HUES64 (cell line): ENCODE data around the gene CCDC158.

Experiments
- H3K27ac ChIP-seq: 2 replicates; pipeline ENCODE4 v1.7.0; 2013; ENCODE audit warnings: low read depth, low read length, inconsistent platforms
- H3K27me3 ChIP-seq: 2 replicates; pipeline ENCODE4 v1.6.1; 2013; ENCODE audit warnings: mild to moderate bottlenecking, low read length; ENCODE audit not compliant: insufficient read depth
- H3K36me3 ChIP-seq: 2 replicates; pipeline ENCODE4 v1.6.1; 2013; ENCODE audit warnings: mild to moderate bottlenecking, low read length; ENCODE audit not compliant: insufficient read depth
- H3K4me1 ChIP-seq: 2 replicates; pipeline ENCODE4 v1.6.1; 2013; ENCODE audit warnings: mild to moderate bottlenecking, low read length, moderate library complexity; ENCODE audit not compliant: insufficient read depth
- H3K4me3 ChIP-seq: 2 replicates; pipeline ENCODE4 v1.5.1; 2013; ENCODE audit warnings: mild to moderate bottlenecking, low read length, moderate library complexity
- H3K9ac ChIP-seq: 2 replicates; pipeline ENCODE4 v1.6.1; 2013; ENCODE audit warnings: mild to moderate bottlenecking, low read depth, low read length
- H3K9me3 ChIP-seq: 2 replicates; pipeline ENCODE4 v1.6.1; 2013; ENCODE audit warnings: low read depth, low read length; ENCODE audit not compliant: insufficient read depth
- WGBS: fragments of 150-250, 120-280 bp; methylation state at CpG from one replicate; pipeline ENCODE4 v1.1.7; 2013; ENCODE audit warnings: missing lambda C conversion rate; 5-methylcytosine and 5-hydroxymethylcytosine counted together

Gene CCDC158

DNA sequence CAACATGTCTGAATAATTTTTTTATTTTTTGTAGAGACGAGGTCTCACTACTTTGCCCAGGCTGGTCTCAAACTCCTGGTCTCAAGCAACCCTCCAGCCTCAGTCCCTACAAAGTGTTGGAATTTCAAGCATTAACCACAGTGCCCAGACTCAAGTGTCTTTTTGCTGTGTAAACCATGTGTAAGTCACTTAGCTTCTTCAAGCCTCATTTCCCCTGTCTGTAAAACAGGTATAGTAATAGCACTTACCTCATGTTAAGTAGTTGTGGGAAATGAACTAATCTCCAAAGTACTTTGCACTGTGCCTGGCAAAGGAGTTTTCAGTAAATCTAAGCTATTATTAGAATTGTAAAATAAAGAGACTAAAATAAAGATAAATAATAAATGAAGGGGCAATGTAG is 78.8 kb downstream of the CCDC158 start:
- Histone ChIP-seq H3K4me3 (no peak overlapping the region), H3K9me3 (no peaks in the 10 kb centered on the region), H3K9ac (no peak overlapping the region), H3K4me1 (no peaks in the 10 kb centered on the region), H3K27me3 (no peaks in the 10 kb centered on the region), H3K27ac (no peak overlapping the region), H3K36me3 (no peaks in the 10 kb centered on the region)
- WGBS: 92% methylated on average over 1 of the region's 1 CpG

DNA sequence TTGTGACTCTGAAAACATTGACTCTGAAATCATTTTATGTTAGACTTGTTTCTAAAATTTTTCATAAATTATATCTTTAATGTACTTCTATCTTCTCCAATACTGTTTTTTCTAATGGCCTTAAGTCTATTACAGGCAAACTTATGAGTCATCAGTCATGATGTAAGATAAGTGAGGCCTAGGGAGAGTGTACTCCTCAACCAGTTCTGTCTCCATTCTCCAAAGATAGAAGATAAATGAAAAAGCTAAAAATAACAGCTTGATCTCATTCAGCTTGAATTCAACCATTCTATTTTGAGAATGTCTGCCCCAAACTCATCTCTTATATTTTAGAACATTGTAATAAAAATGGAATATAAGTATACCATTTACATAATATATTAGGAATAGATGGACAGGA is 79.9 kb downstream of the CCDC158 start:
- H3K9ac ChIP-seq: no peak overlapping the region
- no peak overlapping the region for H3K27ac ChIP-seq
- no peak overlapping the region for H3K4me3 ChIP-seq
- H3K36me3 ChIP-seq: no peaks in the 10 kb centered on the region
- no peaks in the 10 kb centered on the region for H3K27me3 ChIP-seq
- no peaks in the 10 kb centered on the region for H3K4me1 ChIP-seq
- H3K9me3 ChIP-seq: no peaks in the 10 kb centered on the region

DNA sequence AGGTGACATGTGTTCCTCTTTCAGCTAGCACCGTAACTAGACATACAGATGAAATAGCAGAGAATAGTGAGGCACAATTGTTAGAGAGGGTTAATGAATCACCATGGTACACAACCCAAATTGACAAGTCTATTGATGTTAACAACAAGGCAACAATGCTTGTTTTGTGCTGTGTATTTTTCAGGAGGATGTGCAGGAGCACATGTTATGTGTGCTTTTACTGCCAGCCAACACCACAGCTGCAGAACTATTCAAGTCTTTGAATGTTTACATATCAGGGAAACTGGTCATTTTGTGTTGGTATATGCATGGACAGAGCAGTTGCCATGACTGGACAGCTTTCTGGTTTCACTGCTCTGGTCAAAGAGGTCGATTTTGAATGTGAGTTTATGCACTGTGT is 81.6 kb downstream of the CCDC158 start:
- Histone ChIP-seq H3K9me3 (no peaks in the 10 kb centered on the region), H3K9ac (no peak overlapping the region), H3K27ac (no peak overlapping the region), H3K27me3 (no peaks in the 10 kb centered on the region), H3K4me3 (no peak overlapping the region), H3K4me1 (no peaks in the 10 kb centered on the region), H3K36me3 (no peaks in the 10 kb centered on the region)
- 79% methylated on average over 2 of the region's 2 CpGs for WGBS

DNA sequence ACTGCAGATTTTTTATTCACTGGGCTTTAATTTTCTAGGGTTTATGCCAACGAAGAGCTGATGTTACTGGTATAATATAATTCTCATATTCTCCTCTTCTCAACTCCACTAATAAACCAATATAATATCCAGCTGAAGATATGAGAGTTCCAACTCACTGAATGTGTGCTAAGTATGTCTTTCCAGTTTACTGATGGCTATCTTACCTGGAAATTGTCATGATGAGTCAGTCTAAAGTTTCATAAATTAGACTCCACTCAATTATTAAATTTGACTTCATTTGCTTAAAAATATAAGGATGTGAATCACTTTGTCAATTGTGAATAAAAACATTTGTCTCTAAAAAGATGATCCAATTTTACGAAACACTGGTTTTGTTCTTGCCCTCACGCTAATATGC is 86.1 kb downstream of the CCDC158 start:
- H3K4me1 ChIP-seq: no peaks in the 10 kb centered on the region
- no peaks in the 10 kb centered on the region for H3K27me3 ChIP-seq
- no peak overlapping the region for H3K9ac ChIP-seq
- H3K4me3 ChIP-seq: no peak overlapping the region
- no peaks in the 10 kb centered on the region for H3K36me3 ChIP-seq
- H3K9me3 ChIP-seq: no peaks in the 10 kb centered on the region
- H3K27ac ChIP-seq: no peak overlapping the region
- 82% methylated on average over 1 of the region's 3 CpGs for WGBS

DNA sequence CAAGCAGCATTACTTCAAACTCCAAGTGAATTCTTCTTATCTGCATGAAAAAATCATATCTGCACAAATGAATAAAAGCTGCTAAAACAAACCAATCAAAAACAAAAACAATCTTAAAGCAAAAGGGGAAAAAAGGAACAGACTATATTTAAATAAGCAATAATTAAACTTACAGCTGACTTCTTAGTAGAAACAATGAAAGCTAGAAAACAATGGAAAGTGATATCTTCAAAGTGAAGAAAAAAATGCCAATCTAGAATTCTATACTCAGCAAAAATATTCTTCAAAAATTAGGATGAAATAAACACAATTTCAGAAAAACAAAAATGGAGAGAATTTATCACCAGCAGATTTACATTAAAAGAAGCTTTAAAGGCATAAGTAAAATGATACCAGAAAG is 94.4 kb downstream of the CCDC158 start:
- Histone ChIP-seq H3K4me3 (no peak overlapping the region), H3K36me3 (no peaks in the 10 kb centered on the region), H3K4me1 (no peaks in the 10 kb centered on the region), H3K27ac (no peak overlapping the region), H3K27me3 (no peaks in the 10 kb centered on the region), H3K9ac (no peak overlapping the region), H3K9me3 (peaks cover 30% of the 10 kb centered on the region; the same call in 1 of the 2 replicates)

DNA sequence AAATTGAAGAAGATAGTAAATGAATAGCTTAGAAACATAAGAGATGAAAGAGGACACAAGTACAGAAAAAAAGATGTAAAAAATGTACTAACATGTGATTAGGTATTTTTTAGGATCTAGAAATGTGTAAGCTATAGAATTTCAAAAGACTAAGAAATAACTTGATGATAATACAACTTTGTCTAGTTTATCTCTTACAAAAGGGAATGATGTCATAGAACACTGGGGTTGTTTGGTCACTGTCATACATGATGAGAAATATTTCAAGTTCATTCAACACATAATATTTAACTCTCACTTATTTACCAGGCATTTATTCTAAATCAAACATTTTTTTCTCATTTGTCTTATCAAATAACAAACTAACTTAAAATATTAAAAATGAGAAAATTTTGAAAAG is 95.9 kb downstream of the CCDC158 start:
- Histone ChIP-seq H3K9me3 (peaks cover 30% of the 10 kb centered on the region; the same call in 1 of the 2 replicates), H3K36me3 (no peaks in the 10 kb centered on the region), H3K27ac (no peak overlapping the region), H3K4me3 (no peak overlapping the region), H3K9ac (no peak overlapping the region), H3K27me3 (no peaks in the 10 kb centered on the region), H3K4me1 (no peaks in the 10 kb centered on the region)

DNA sequence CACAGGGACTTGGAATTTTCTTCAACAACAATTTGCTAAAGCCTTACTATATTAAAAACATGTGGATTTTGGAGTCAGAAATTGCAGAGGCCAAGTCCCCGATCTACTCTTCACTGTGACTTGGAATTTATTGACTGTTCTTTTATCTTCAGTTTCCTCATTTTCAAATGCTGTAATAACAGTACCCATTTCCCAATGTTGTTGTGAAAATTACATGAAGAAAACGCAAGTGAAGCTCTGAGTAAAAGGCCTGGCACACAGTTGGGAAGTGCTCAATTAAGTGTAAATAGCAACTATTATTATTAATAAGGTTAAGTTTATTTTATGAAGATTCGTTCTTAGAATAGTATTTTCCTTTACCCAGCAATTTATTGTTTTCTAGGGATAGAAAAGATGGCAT is 98.7 kb downstream of the CCDC158 start:
- Histone ChIP-seq H3K4me3 (no peak overlapping the region), H3K27ac (no peak overlapping the region), H3K9me3 (peaks cover 24% of the 10 kb centered on the region; the same call in 1 of the 2 replicates), H3K36me3 (no peaks in the 10 kb centered on the region), H3K4me1 (no peaks in the 10 kb centered on the region), H3K27me3 (no peaks in the 10 kb centered on the region), H3K9ac (no peak overlapping the region)
- 100% methylated on average over 1 of the region's 3 CpGs for WGBS

DNA sequence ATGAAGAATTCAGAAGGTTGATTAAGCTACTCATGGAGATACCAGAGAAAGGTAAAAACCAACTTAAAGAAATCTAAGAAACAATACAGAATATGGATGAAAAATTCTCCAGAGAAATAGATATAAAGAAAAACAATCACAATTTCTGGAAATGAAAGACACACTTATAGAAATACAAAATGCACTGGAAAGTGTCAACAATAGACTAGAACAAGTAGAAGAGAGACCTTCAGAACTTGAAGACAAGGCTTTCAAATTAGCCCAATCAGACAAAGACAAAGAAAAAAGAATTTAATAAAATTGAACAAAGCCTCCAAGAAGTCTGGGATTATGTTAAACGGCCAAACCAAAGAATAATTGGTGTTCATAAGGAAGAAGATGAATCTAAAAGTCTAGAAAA is 104.8 kb downstream of the CCDC158 start:
- Histone ChIP-seq H3K4me1 (no peaks in the 10 kb centered on the region), H3K9me3 (no peaks in the 10 kb centered on the region), H3K27ac (no peak overlapping the region), H3K27me3 (no peaks in the 10 kb centered on the region), H3K9ac (no peak overlapping the region), H3K4me3 (no peak overlapping the region), H3K36me3 (no peaks in the 10 kb centered on the region)
- 80% methylated on average over 1 of the region's 1 CpG for WGBS

DNA sequence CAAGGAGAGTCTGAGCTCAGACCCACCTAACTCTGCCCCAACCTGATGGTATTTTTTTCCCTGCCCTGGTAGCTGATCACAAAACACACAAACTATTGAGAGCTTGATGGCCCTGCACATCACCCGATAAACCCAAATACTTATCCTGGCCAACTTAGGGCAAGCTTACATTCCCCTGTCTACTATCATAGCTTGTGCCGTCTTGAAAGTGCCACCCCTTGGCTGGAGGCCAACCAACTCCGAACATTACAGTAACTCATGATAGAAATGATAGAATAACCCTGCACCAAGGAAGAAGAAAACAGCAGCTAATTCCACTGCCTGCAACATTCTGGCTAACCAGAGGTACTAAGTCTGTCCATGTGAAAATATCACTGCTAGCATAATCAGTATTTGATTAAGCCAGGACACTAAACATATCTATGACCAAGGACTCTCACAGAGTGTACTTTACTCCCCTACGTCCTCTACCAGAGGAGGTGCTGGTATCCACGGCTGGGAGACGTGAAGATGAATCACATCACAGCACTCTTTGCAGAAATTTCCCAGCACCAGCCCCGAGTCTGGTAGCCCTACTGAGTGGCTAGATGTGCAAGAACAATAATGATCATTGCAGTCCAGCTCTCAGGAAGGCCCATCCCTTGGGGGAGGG is 105.5 kb downstream of the CCDC158 start:
- H3K4me1 ChIP-seq: no peaks in the 10 kb centered on the region
- peaks cover 1% of the 10 kb centered on the region; the same call in 1 of the 2 replicates for H3K36me3 ChIP-seq
- no peak overlapping the region for H3K27ac ChIP-seq
- no peak overlapping the region for H3K4me3 ChIP-seq
- H3K27me3 ChIP-seq: no peaks in the 10 kb centered on the region
- H3K9ac ChIP-seq: no peak overlapping the region
- no peaks in the 10 kb centered on the region for H3K9me3 ChIP-seq
- WGBS: 83% methylated on average over 7 of the region's 7 CpGs

DNA sequence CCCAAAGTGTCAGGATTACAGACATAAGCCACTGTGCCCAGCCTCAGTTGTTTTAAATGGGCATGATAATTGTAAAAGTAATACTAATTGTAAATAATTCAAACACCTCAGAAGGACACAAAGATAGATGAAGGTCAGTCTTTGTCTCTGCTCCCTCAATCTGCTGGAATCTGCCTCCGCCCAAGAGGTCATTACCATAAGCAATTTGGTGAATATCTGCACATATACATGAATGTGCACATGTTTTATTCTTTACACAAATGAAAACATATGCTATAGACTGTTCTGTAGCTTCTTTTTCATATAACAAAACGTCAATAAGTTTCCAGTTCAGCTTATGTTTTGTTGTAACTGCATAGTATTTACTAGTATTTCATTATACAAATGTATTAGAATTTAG is 107.4 kb downstream of the CCDC158 start:
- Histone ChIP-seq H3K9me3 (no peaks in the 10 kb centered on the region), H3K27me3 (no peaks in the 10 kb centered on the region), H3K9ac (no peak overlapping the region), H3K27ac (no peak overlapping the region), H3K4me3 (no peak overlapping the region), H3K36me3 (peaks cover 16% of the 10 kb centered on the region; the same call in 1 of the 2 replicates), H3K4me1 (no peaks in the 10 kb centered on the region)
- WGBS: 100% methylated on average over 1 of the region's 2 CpGs

DNA sequence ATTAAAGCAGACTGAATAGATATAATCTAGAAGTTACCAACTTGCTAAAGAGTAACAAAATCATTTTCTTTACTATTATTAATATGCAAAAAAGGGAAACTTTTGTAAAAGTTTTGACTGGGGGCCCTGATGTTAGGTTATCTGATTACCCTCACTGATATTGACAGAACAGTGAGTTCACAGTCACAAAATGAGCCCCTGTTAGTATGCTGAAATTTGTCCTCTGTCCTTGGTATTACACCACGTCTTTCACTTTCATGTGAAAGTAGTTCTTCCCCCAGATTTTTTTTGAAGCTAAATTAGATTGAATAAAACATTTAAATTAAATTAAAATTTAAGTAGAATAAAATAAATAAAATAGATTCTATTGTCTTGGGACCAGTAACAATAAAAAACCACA is 108.5 kb downstream of the CCDC158 start:
- no peak overlapping the region for H3K27ac ChIP-seq
- no peak overlapping the region for H3K4me3 ChIP-seq
- H3K4me1 ChIP-seq: no peaks in the 10 kb centered on the region
- H3K9ac ChIP-seq: no peak overlapping the region
- 0 out of 2 replicates have a peak, but pooled peaks cover 4% of the 10 kb centered on the region for H3K27me3 ChIP-seq
- 83% methylated on average over 1 of the region's 1 CpG for WGBS
- H3K9me3 ChIP-seq: no peaks in the 10 kb centered on the region
- H3K36me3 ChIP-seq: peaks cover 16% of the 10 kb centered on the region; the same call in 1 of the 2 replicates

DNA sequence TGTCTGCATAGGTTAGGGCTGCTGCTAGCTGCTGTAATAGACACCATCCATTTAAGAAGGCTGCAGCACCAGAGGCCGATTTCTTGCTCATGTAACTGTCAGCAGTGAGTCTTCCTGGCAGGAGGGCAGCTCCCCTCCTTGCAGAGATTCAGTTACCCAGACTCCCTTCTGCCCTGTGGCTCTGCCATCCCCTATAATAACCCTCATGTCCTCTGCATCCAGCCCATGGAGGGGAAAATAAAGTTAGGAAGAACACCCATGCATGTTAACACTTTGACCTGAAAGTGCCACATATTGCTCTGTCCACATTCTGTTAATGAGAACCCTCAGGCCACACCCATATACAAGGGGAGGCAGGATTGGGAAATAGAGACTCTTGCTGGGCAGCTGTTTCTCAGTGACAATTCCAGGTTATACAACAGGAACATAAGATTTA is 109.0 kb downstream of the CCDC158 start:
- Histone ChIP-seq H3K27ac (no peak overlapping the region), H3K27me3 (0 out of 2 replicates have a peak, but pooled peaks cover 4% of the 10 kb centered on the region), H3K9ac (no peak overlapping the region), H3K4me1 (no peaks in the 10 kb centered on the region), H3K9me3 (no peaks in the 10 kb centered on the region), H3K4me3 (no peak overlapping the region), H3K36me3 (peaks cover 16% of the 10 kb centered on the region; the same call in 1 of the 2 replicates)
- 60% methylated on average over 1 of the region's 1 CpG for WGBS
